Neuronal stem cell (in vitro differentiated cells): ENCODE measurements around the gene FOXA2.

ENCODE experiments used
- DNase-seq: peaks from one replicate; pipeline ENCODE4 v3.0.0-alpha.2; 2013; ENCODE audit warnings: low spot score
- H2AFZ ChIP-seq: one replicate; pipeline ENCODE4 v1.6.1; 2013; ENCODE audit warnings: mild to moderate bottlenecking, low read length, inconsistent platforms
- H2AK5ac ChIP-seq: 2 replicates; pipeline ENCODE4 v1.6.1; 2013; ENCODE audit warnings: low read depth, mild to moderate bottlenecking, inconsistent platforms, low read length, moderate library complexity, mixed read lengths
- H2BK120ac ChIP-seq: 2 replicates; pipeline ENCODE4 v1.6.1; 2013; ENCODE audit warnings: low read depth, mild to moderate bottlenecking, inconsistent platforms, low read length, moderate library complexity, mixed read lengths
- H2BK12ac ChIP-seq: one replicate; pipeline ENCODE4 v1.6.1; 2013; ENCODE audit warnings: low read length, inconsistent platforms
- H2BK15ac ChIP-seq: 2 replicates; pipeline ENCODE4 v1.6.1; 2013; ENCODE audit warnings: mild to moderate bottlenecking, low read length, inconsistent platforms, mixed read lengths
- H2BK5ac ChIP-seq: one replicate; pipeline ENCODE4 v1.6.1; 2013; ENCODE audit warnings: inconsistent platforms, mild to moderate bottlenecking, low read length, moderate library complexity
- H3K14ac ChIP-seq: one replicate; pipeline ENCODE4 v1.6.1; 2013; ENCODE audit warnings: low read length, inconsistent platforms
- H3K18ac ChIP-seq: 2 replicates; pipeline ENCODE4 v1.6.1; 2013; ENCODE audit warnings: low read length, inconsistent platforms
- H3K23ac ChIP-seq: 2 replicates; pipeline ENCODE4 v1.6.1; 2013; ENCODE audit warnings: low read depth, mild to moderate bottlenecking, mixed read lengths, low read length, inconsistent platforms; ENCODE audit not compliant: poor library complexity
- H3K27ac ChIP-seq: replicated peaks from 3 replicates; pipeline ENCODE4 v1.5.1; 2013; ENCODE audit warnings: low read length, inconsistent platforms
- H3K27me3 ChIP-seq, 3 experiments: 2 replicates each; pipeline ENCODE4 v1.6.1; 2013; ENCODE audit warnings: low read length in 3 of 3, mild to moderate bottlenecking in 2 of 3, inconsistent platforms in 1 of 3, low read depth in 1 of 3, mixed read lengths in 1 of 3, moderate library complexity in 1 of 3; ENCODE audit not compliant: control insufficient read depth in 3 of 3, insufficient read depth in 3 of 3
- H3K36me3 ChIP-seq, 2 donors: replicated peaks in 1 of 2; 2 replicates each; pipeline ENCODE4 v1.6.1; 2013; ENCODE audit warnings: low read length in 2 of 2; ENCODE audit not compliant: control insufficient read depth in 2 of 2, insufficient read depth in 2 of 2
- H3K4ac ChIP-seq: 2 replicates; pipeline ENCODE4 v1.6.1; 2013; ENCODE audit warnings: inconsistent platforms, mild to moderate bottlenecking, low read length, moderate library complexity
- H3K4me1 ChIP-seq, 2 donors: 1 replicate in 1 of 2; 2 replicates in 1 of 2; pipeline ENCODE4 v1.6.1; 2013; ENCODE audit warnings: low read length in 2 of 2, low read depth in 1 of 2; ENCODE audit not compliant: control insufficient read depth in 2 of 2, insufficient read depth in 1 of 2
- H3K4me2 ChIP-seq: one replicate; pipeline ENCODE4 v1.6.1; 2013; ENCODE audit warnings: mild to moderate bottlenecking, low read length, inconsistent platforms; ENCODE audit not compliant: insufficient read depth, poor library complexity, severe bottlenecking
- H3K4me3 ChIP-seq, 2 donors: 2 replicates each; pipeline ENCODE4 v1.5.1; 2013; ENCODE audit warnings: low read length in 2 of 2, mild to moderate bottlenecking in 2 of 2, inconsistent platforms in 1 of 2, moderate library complexity in 1 of 2
- H3K79me1 ChIP-seq: one replicate; pipeline ENCODE4 v1.6.1; 2013; ENCODE audit warnings: low read depth, mild to moderate bottlenecking, inconsistent platforms, low read length, moderate library complexity
- H3K9ac ChIP-seq: one replicate; pipeline ENCODE4 v1.6.1; 2013; ENCODE audit warnings: mild to moderate bottlenecking, low read depth, low read length, inconsistent platforms; ENCODE audit not compliant: poor library complexity
- H3K9me3 ChIP-seq, 2 donors: replicated peaks in 1 of 2; 2 replicates each; pipeline versions ENCODE3 to v1.6.1; 2013; ENCODE audit warnings: low read length in 2 of 2, mild to moderate bottlenecking in 2 of 2, inconsistent platforms in 1 of 2, low read depth in 1 of 2, mixed read lengths in 1 of 2, moderate library complexity in 1 of 2; ENCODE audit not compliant: control insufficient read depth in 2 of 2, insufficient read depth in 1 of 2
- H4K8ac ChIP-seq: one replicate; pipeline ENCODE4 v1.6.1; 2013; ENCODE audit warnings: low read depth, mild to moderate bottlenecking, inconsistent platforms, low read length, moderate library complexity
- H4K91ac ChIP-seq: one replicate; pipeline ENCODE4 v1.6.1; 2013; ENCODE audit warnings: low read length, low read depth, mild to moderate bottlenecking, inconsistent platforms; ENCODE audit not compliant: poor library complexity
- WGBS, 2 donors: extraction: QIAGEN DNeasy Blood & Tissue Kit; methylation state at CpG; one replicate each; pipeline ENCODE4 v1.1.7; 2013; ENCODE audit warnings: missing lambda C conversion rate in 2 of 2, mixed read lengths in 1 of 2; ENCODE audit not compliant: insufficient read length in 2 of 2, insufficient replicate concordance in 1 of 2; ENCODE audit errors: extremely low coverage in 2 of 2; 5-methylcytosine and 5-hydroxymethylcytosine counted together

The FOXA2 gene

DNA sequence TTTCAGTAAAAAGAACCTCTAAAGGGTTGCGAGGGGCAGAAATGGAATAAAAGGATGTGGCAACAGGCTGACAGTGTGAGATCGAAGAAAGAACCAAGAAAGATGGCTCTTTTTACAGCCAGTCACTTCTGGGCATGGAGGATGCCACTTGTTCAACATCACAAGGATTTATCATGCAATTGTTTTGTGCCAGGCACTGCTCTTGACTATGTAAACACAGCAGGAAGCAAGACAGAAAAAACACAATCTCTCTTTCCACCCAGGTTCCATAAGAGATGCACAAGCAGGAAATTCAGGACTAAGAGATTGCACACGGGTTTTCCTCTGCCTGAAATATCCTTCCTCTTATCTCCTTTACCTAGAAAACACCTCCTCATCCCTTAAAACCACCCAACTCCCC lies 38.0 kb downstream of the FOXA2 start:
- no peak overlapping the region for H2BK12ac ChIP-seq
- no peak overlapping the region for H3K4me3 ChIP-seq
- no CpG with 5 or more reads among the region's 3 CpGs for WGBS, 2 donors
- H3K14ac ChIP-seq: no peak overlapping the region
- H3K4me2 ChIP-seq: no peak overlapping the region
- no peaks in the 10 kb centered on the region for H3K79me1 ChIP-seq
- no peaks in the 10 kb centered on the region for H3K36me3 ChIP-seq
- H4K91ac ChIP-seq: no peak overlapping the region
- no peak overlapping the region for H2BK120ac ChIP-seq
- H2BK5ac ChIP-seq: no peak overlapping the region
- no peak overlapping the region for H3K18ac ChIP-seq
- DNase-seq: no peak
- peaks cover 0 to 2% of the 10 kb centered on the region in 2 donors for H3K4me1 ChIP-seq
- H2AFZ ChIP-seq: no peak overlapping the region
- no peaks in the 10 kb centered on the region for H3K27me3 ChIP-seq
- H3K23ac ChIP-seq: no peak overlapping the region
- no peak overlapping the region for H3K4ac ChIP-seq
- no peak overlapping the region for H3K9ac ChIP-seq
- H3K9me3 ChIP-seq: peaks cover 0 to 2% of the 10 kb centered on the region in 2 donors
- no peak overlapping the region for H2AK5ac ChIP-seq
- H3K27ac ChIP-seq: no peak overlapping the region
- no peak overlapping the region for H2BK15ac ChIP-seq
- no peak overlapping the region for H4K8ac ChIP-seq

DNA sequence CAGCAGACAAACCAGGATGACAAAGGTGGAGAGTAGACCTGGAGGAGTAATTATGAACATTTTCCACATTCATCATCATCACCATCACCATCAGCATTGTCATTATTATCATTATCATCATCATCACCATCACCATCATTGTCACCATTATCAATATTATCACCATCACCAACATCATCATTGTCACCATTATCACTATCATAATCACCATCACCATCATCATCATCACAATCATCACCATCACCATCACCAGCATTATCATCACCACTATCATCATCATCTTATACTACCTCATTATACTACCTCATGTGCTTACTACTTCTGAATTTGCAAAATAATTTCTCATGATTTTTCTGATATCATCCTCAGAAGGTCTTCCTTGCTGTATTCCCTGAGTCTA lies 39.3 kb downstream of the FOXA2 start:
- DNase-seq: no peak
- H3K36me3 ChIP-seq: no peaks in the 10 kb centered on the region
- H3K9ac ChIP-seq: no peak overlapping the region
- no peak overlapping the region for H3K23ac ChIP-seq
- H3K4me3 ChIP-seq: no peak overlapping the region
- no peak overlapping the region for H3K27ac ChIP-seq
- H3K9me3 ChIP-seq: no peaks in the 10 kb centered on the region
- no peak overlapping the region for H3K14ac ChIP-seq
- H3K4me1 ChIP-seq: peaks cover 0 to 4% of the 10 kb centered on the region in 2 donors
- H3K18ac ChIP-seq: no peak overlapping the region
- no peaks in the 10 kb centered on the region for H3K79me1 ChIP-seq
- no peaks in the 10 kb centered on the region for H3K27me3 ChIP-seq
- no peak overlapping the region for H2AFZ ChIP-seq
- H4K8ac ChIP-seq: no peak overlapping the region
- no peak overlapping the region for H3K4ac ChIP-seq
- no peak overlapping the region for H4K91ac ChIP-seq
- H2BK15ac ChIP-seq: no peak overlapping the region
- H3K4me2 ChIP-seq: no peak overlapping the region
- H2BK12ac ChIP-seq: no peak overlapping the region
- no peak overlapping the region for H2BK120ac ChIP-seq
- H2BK5ac ChIP-seq: no peak overlapping the region
- H2AK5ac ChIP-seq: no peak overlapping the region

DNA sequence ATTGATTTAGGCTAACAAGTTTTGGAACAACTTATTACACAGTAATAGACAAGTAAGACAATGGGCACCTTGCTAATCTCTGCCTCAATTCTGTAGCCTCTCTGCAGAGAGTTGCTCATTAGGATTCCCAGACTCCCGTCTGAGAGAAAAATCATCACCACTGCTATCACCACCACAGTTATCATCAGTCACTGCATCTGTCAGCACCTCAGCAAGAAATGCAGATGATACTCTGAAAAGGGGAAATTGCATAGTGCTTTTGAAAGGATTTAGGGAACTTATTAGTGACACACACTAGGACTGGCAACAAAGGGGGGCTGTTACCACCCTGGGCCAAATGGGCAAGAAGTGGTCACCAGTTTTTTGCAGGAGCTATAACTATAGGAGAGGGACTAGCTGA lies 39.9 kb downstream of the FOXA2 start:
- no peak overlapping the region for H3K4me3 ChIP-seq
- H3K9ac ChIP-seq: no peak overlapping the region
- no peak for DNase-seq
- peaks cover 0 to 4% of the 10 kb centered on the region in 2 donors for H3K4me1 ChIP-seq
- no peak overlapping the region for H3K14ac ChIP-seq
- no peak overlapping the region for H2BK15ac ChIP-seq
- H3K4ac ChIP-seq: no peak overlapping the region
- H3K9me3 ChIP-seq: no peaks in the 10 kb centered on the region
- H3K23ac ChIP-seq: no peak overlapping the region
- H3K36me3 ChIP-seq: no peaks in the 10 kb centered on the region
- H3K4me2 ChIP-seq: no peak overlapping the region
- H2BK5ac ChIP-seq: no peak overlapping the region
- WGBS, 2 donors: no CpG with 5 or more reads among the region's 1 CpG
- no peaks in the 10 kb centered on the region for H3K27me3 ChIP-seq
- H4K8ac ChIP-seq: no peak overlapping the region
- no peak overlapping the region for H3K27ac ChIP-seq
- no peak overlapping the region for H2AK5ac ChIP-seq
- H3K79me1 ChIP-seq: no peaks in the 10 kb centered on the region
- no peak overlapping the region for H4K91ac ChIP-seq
- no peak overlapping the region for H2AFZ ChIP-seq
- H2BK120ac ChIP-seq: no peak overlapping the region
- H2BK12ac ChIP-seq: no peak overlapping the region
- no peak overlapping the region for H3K18ac ChIP-seq

DNA sequence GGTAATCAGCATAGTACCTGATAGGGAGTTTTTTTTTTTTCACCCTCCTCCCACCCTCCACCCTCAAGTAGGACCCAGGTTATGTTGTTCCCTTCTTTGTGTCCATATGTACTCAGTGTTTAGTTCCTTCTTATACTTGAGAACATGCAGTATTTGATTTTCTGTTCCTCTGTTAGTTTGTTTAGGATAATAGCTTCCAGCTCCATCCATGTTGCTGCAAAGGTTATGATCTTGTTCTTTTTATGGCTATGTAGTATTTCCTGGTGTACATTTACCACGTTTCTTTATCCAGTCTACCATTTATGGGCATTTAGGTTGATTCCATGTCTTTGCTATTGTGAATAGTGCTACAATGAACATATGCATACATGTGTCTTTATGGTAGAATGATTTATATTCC lies 41.9 kb downstream of the FOXA2 start:
- no CpG with 5 or more reads among the region's 1 CpG for WGBS, 2 donors
- Histone ChIP-seq H3K9me3 (no peaks in the 10 kb centered on the region), H3K36me3 (no peaks in the 10 kb centered on the region), H2BK120ac (no peak overlapping the region), H3K9ac (no peak overlapping the region), H3K4me2 (no peak overlapping the region), H3K4me1 (peaks cover 0 to 4% of the 10 kb centered on the region in 2 donors), H3K4ac (no peak overlapping the region), H2BK5ac (no peak overlapping the region), H4K91ac (no peak overlapping the region), H3K79me1 (no peaks in the 10 kb centered on the region), H3K4me3 (no peak overlapping the region), H2AFZ (no peak overlapping the region), H3K23ac (no peak overlapping the region), H3K14ac (no peak overlapping the region), H2BK15ac (no peak overlapping the region), H2AK5ac (no peak overlapping the region), H3K27ac (no peak overlapping the region), H3K18ac (no peak overlapping the region), H4K8ac (no peak overlapping the region), H3K27me3 (no peaks in the 10 kb centered on the region), H2BK12ac (no peak overlapping the region)
- DNase-seq: no peak
